Natural killer cell treated with Interleukin-12 subunit alpha and Interleukin-12 subunit beta and Interleukin-15 and Interleukin-18, amount 100 ng/mL, for 72 hours (primary cell): ENCODE results near the gene FBXW7. TPM values are rescaled to one million over a fixed set of nuclear protein-coding genes. Genes with fewer than 3 reads are reported as not detected.

ENCODE experiments used
- ATAC-seq, 2 donors: fragments of 150-1000 bp; cut with Tn5 transposase in 1 of 2; sonication (Bioruptor Pico), chemical (Tn5 transposase) in 1 of 2; 2 replicates each; pipeline ENCODE4 v1.10.0; 2021
- DNase-seq: peaks from one replicate; pipeline ENCODE4 v3.0.0; 2022; ENCODE audit warnings: low spot score
- H3K27ac Mint-ChIP-seq, 2 donors: 1 replicate in 1 of 2; 2 replicates in 1 of 2; pipeline ENCODE4 v1.8.0; 2022; ENCODE audit warnings: mixed read lengths in 2 of 2, mild to moderate bottlenecking in 1 of 2, moderate library complexity in 1 of 2
- H3K27me3 Mint-ChIP-seq, 2 donors: 1 replicate in 1 of 2; 2 replicates in 1 of 2; pipeline ENCODE4 v1.8.0; 2022; ENCODE audit warnings: mixed read lengths in 2 of 2
- H3K36me3 Mint-ChIP-seq: one replicate; pipeline ENCODE4 v1.8.0; 2022; ENCODE audit warnings: mixed read lengths
- H3K4me1 Mint-ChIP-seq, 2 donors: 1 replicate in 1 of 2; 2 replicates in 1 of 2; pipeline ENCODE4 v1.8.0; 2022; ENCODE audit warnings: low read depth in 2 of 2, mixed read lengths in 2 of 2, mild to moderate bottlenecking in 1 of 2
- H3K4me3 Mint-ChIP-seq: one replicate; pipeline ENCODE4 v1.8.0; 2022; ENCODE audit warnings: mixed read lengths
- H3K9me3 Mint-ChIP-seq: 2 replicates; pipeline ENCODE4 v1.8.0; 2022; ENCODE audit warnings: mixed read lengths
- total RNA-seq, 2 donors: library from RNA; stranded (reverse); gene quantifications; one replicate each; pipeline ENCODE4 v1.2.3, GENCODE V29; 2022

FBXW7 gene
- total RNA-seq, 2 donors from 2014 or later: 70.9 to 74.1 TPM

- no peaks in the 10 kb centered on the region for H3K36me3 Mint-ChIP-seq
- H3K27ac Mint-ChIP-seq: no peak overlapping the region
- ATAC-seq: no peak
- peaks cover under 1 to 6% of the 10 kb centered on the region in 2 donors for H3K27me3 Mint-ChIP-seq
- H3K4me1 Mint-ChIP-seq: no peaks in the 10 kb centered on the region
- no peaks in the 10 kb centered on the region for H3K9me3 Mint-ChIP-seq
- DNase-seq: no peak
- H3K4me3 Mint-ChIP-seq: no peak overlapping the region
These were observed 242.4 kb downstream of the FBXW7 start for GRCh38 chr4:152293527-152293926.

- DNase-seq (no peak), ATAC-seq (no peak)
- Mint-ChIP-seq H3K36me3 (no peaks in the 10 kb centered on the region), H3K9me3 (no peaks in the 10 kb centered on the region), H3K4me1 (no peaks in the 10 kb centered on the region), H3K27me3 (peaks cover 0 to 6% of the 10 kb centered on the region in 2 donors), H3K27ac (no peak overlapping the region), H3K4me3 (no peak overlapping the region)
These were observed 245.4 kb downstream of the FBXW7 start for GRCh38 chr4:152290366-152290921.

GRCh38 chr4:152289941-152290340 is 246.0 kb downstream of the FBXW7 start:
- DNase-seq: no peak
- ATAC-seq: no peak
- H3K27me3 Mint-ChIP-seq: peaks cover 0 to 4% of the 10 kb centered on the region in 2 donors
- H3K9me3 Mint-ChIP-seq: no peaks in the 10 kb centered on the region
- no peak overlapping the region for H3K27ac Mint-ChIP-seq
- H3K4me1 Mint-ChIP-seq: no peaks in the 10 kb centered on the region
- H3K36me3 Mint-ChIP-seq: no peaks in the 10 kb centered on the region
- no peak overlapping the region for H3K4me3 Mint-ChIP-seq

- Mint-ChIP-seq H3K36me3 (no peaks in the 10 kb centered on the region), H3K9me3 (no peaks in the 10 kb centered on the region), H3K27ac (no peak overlapping the region), H3K27me3 (peaks cover 0 to 3% of the 10 kb centered on the region in 2 donors), H3K4me1 (no peaks in the 10 kb centered on the region), H3K4me3 (no peak overlapping the region)
- ATAC-seq (no peak), DNase-seq (no peak)
These were observed 246.4 kb downstream of the FBXW7 start for GRCh38 chr4:152289541-152289940.

- no peak overlapping the region for H3K4me3 Mint-ChIP-seq
- H3K27ac Mint-ChIP-seq: no peak overlapping the region
- DNase-seq: no peak
- H3K27me3 Mint-ChIP-seq: no peaks in the 10 kb centered on the region
- H3K36me3 Mint-ChIP-seq: no peaks in the 10 kb centered on the region
- no peaks in the 10 kb centered on the region for H3K4me1 Mint-ChIP-seq
- no peaks in the 10 kb centered on the region for H3K9me3 Mint-ChIP-seq
- ATAC-seq: no peak
These were observed 252.0 kb downstream of the FBXW7 start for GRCh38 chr4:152283801-152284470.

GRCh38 chr4:152281822-152282221 is 254.1 kb downstream of the FBXW7 start:
- Mint-ChIP-seq H3K36me3 (no peaks in the 10 kb centered on the region), H3K4me3 (no peak overlapping the region), H3K9me3 (no peaks in the 10 kb centered on the region), H3K27ac (no peak overlapping the region), H3K4me1 (no peaks in the 10 kb centered on the region), H3K27me3 (no peaks in the 10 kb centered on the region)
- ATAC-seq (no peak), DNase-seq (no peak)

GRCh38 chr4:152281211-152281610 is 254.7 kb downstream of the FBXW7 start:
- Mint-ChIP-seq H3K4me1 (no peaks in the 10 kb centered on the region), H3K27ac (no peak overlapping the region), H3K36me3 (no peaks in the 10 kb centered on the region), H3K9me3 (no peaks in the 10 kb centered on the region), H3K4me3 (no peak overlapping the region), H3K27me3 (no peaks in the 10 kb centered on the region)
- DNase-seq: no peak
- no peak for ATAC-seq

GRCh38 chr4:152279234-152279566 is 256.7 kb downstream of the FBXW7 start:
- no peak for DNase-seq
- ATAC-seq: no peak
- no peak overlapping the region for H3K4me3 Mint-ChIP-seq
- no peak overlapping the region for H3K27ac Mint-ChIP-seq
- H3K4me1 Mint-ChIP-seq: no peaks in the 10 kb centered on the region
- H3K36me3 Mint-ChIP-seq: no peaks in the 10 kb centered on the region
- no peaks in the 10 kb centered on the region for H3K9me3 Mint-ChIP-seq
- no peaks in the 10 kb centered on the region for H3K27me3 Mint-ChIP-seq

- no peak overlapping the region for H3K27ac Mint-ChIP-seq
- H3K9me3 Mint-ChIP-seq: no peaks in the 10 kb centered on the region
- no peaks in the 10 kb centered on the region for H3K4me1 Mint-ChIP-seq
- H3K27me3 Mint-ChIP-seq: no peaks in the 10 kb centered on the region
- no peak overlapping the region for H3K4me3 Mint-ChIP-seq
- DNase-seq: no peak
- no peaks in the 10 kb centered on the region for H3K36me3 Mint-ChIP-seq
- no peak for ATAC-seq
These were observed 257.2 kb downstream of the FBXW7 start for GRCh38 chr4:152278505-152279233.

- no peak overlapping the region for H3K4me3 Mint-ChIP-seq
- no peaks in the 10 kb centered on the region for H3K4me1 Mint-ChIP-seq
- no peaks in the 10 kb centered on the region for H3K27me3 Mint-ChIP-seq
- no peaks in the 10 kb centered on the region for H3K9me3 Mint-ChIP-seq
- DNase-seq (no peak), ATAC-seq (no peak)
- H3K36me3 Mint-ChIP-seq: no peaks in the 10 kb centered on the region
- no peak overlapping the region for H3K27ac Mint-ChIP-seq
These were observed 257.8 kb downstream of the FBXW7 start for GRCh38 chr4:152278172-152278504.

- ATAC-seq (no peak), DNase-seq (no peak)
- Mint-ChIP-seq H3K4me3 (no peak overlapping the region), H3K36me3 (no peaks in the 10 kb centered on the region), H3K4me1 (no peaks in the 10 kb centered on the region), H3K9me3 (no peaks in the 10 kb centered on the region), H3K27ac (no peak overlapping the region), H3K27me3 (no peaks in the 10 kb centered on the region)
These were observed 258.6 kb downstream of the FBXW7 start for GRCh38 chr4:152277333-152277732.

GRCh38 chr4:152273343-152273742 is 262.5 kb downstream of the FBXW7 start:
- no peak overlapping the region for H3K27ac Mint-ChIP-seq
- no peaks in the 10 kb centered on the region for H3K9me3 Mint-ChIP-seq
- ATAC-seq (no peak), DNase-seq (no peak)
- H3K4me1 Mint-ChIP-seq: no peaks in the 10 kb centered on the region
- no peaks in the 10 kb centered on the region for H3K36me3 Mint-ChIP-seq
- H3K27me3 Mint-ChIP-seq: no peaks in the 10 kb centered on the region
- no peak overlapping the region for H3K4me3 Mint-ChIP-seq
